ENCODE results near the gene SLC4A4.
A peak's percentile ranks its signal among the peaks of the same experiment; 100 is the strongest.

SLC4A4 gene

GRCh38 chr4:71474731-71475130 lies 135.9 kb downstream of the SLC4A4 start:
- DNase-seq = no peak

GRCh38 chr4:71476240-71476639 lies 137.4 kb downstream of the SLC4A4 start:
- DNase-seq = no peak

- no peak for DNase-seq
Measured at GRCh38 chr4:71486550-71487343, 147.9 kb downstream of the SLC4A4 start.

- no peak for DNase-seq
Measured at GRCh38 chr4:71487344-71487920, 148.6 kb downstream of the SLC4A4 start.

GRCh38 chr4:71494539-71494938 lies 155.7 kb downstream of the SLC4A4 start:
- no peak for DNase-seq

GRCh38 chr4:71495454-71495853 lies 156.6 kb downstream of the SLC4A4 start:
- no peak for DNase-seq

GRCh38 chr4:71497078-71497477 lies 158.3 kb downstream of the SLC4A4 start:
- no peak for DNase-seq

GRCh38 chr4:71498002-71498401 lies 159.2 kb downstream of the SLC4A4 start:
- peak in 1 of 2 experiments; percentile 39 for DNase-seq

- DNase-seq = no peak
Measured at GRCh38 chr4:71498625-71499024, 159.8 kb downstream of the SLC4A4 start.

GRCh38 chr4:71501992-71502391 lies 163.2 kb downstream of the SLC4A4 start:
- DNase-seq = no peak

GRCh38 chr4:71518283-71518989 lies 179.6 kb downstream of the SLC4A4 start:
- DNase-seq = no peak

- DNase-seq = no peak
Measured at GRCh38 chr4:71520308-71520707, 181.5 kb downstream of the SLC4A4 start.

- DNase-seq = no peak
Measured at GRCh38 chr4:71520850-71521249, 182.0 kb downstream of the SLC4A4 start.

GRCh38 chr4:71524756-71525155 lies 185.9 kb downstream of the SLC4A4 start:
- DNase-seq = no peak

- no peak for DNase-seq
Measured at GRCh38 chr4:71526637-71527406, 188.0 kb downstream of the SLC4A4 start.

- DNase-seq = no peak
Measured at GRCh38 chr4:71532407-71532806, 193.6 kb downstream of the SLC4A4 start.

GRCh38 chr4:71533121-71533520 lies 194.3 kb downstream of the SLC4A4 start:
- DNase-seq = no peak

GRCh38 chr4:71537551-71538065 lies 198.8 kb downstream of the SLC4A4 start:
- DNase-seq = no peak

GRCh38 chr4:71538528-71538927 lies 199.7 kb downstream of the SLC4A4 start:
- DNase-seq = no peak

- DNase-seq = no peak
Measured at GRCh38 chr4:71540749-71541269, 202.0 kb downstream of the SLC4A4 start.

- no peak for DNase-seq
Measured at GRCh38 chr4:71541541-71541940, 202.7 kb downstream of the SLC4A4 start.

- DNase-seq = peak; percentile 10 to 64
Measured at GRCh38 chr4:71545168-71545567, 206.3 kb downstream of the SLC4A4 start.

Data from NCI-H2081 (cell line).